Left hindlimb (tissue), 1 donor: ENCODE results near the gene REG3G.

Experiments used
- DNase-seq: peaks from one replicate; pipeline ENCODE4 v3.0.0-alpha.2; 2018

The REG3G gene

GRCh38 chr2:79025421-79025820 is at the start of gene REG3G:
Gene REG3G, plus strand, starts transcription at chr2:79025702. Its CDS starts 392 bp downstream, at chr2:79026094.
- DNase-seq, result no peak

GRCh38 chr2:78977661-78978145 is 47.8 kb upstream of the REG3G start:
- no peak for DNase-seq

DNA sequence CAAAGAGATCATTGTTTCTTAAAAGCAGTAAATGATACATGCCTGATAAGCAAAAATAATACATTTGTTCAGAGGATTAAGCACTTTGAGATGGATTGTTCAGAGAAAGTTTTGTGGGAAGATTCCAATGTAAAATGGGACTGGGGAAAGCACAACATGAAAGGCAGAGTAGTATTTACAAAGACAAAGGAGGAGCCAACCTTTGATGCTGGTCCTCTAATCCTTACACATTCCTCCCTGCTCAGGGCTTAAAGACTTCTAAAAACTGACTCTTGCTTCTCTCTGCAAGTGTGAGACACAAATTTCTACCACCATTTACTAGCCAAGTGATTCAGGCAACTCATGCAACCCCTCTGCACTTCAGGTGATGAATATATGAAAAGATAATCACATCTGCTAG is 47.2 kb upstream of the REG3G start:
- no peak for DNase-seq

GRCh38 chr2:78979380-78980151 is 45.9 kb upstream of the REG3G start:
- DNase-seq, result peak; percentile 77

- no peak for DNase-seq
Observed at GRCh38 chr2:78980152-78980465, 45.4 kb upstream of the REG3G start.

GRCh38 chr2:78980871-78981270 is 44.6 kb upstream of the REG3G start:
- no peak for DNase-seq

GRCh38 chr2:78982638-78983330 is 42.7 kb upstream of the REG3G start:
- DNase-seq, result no peak

DNA sequence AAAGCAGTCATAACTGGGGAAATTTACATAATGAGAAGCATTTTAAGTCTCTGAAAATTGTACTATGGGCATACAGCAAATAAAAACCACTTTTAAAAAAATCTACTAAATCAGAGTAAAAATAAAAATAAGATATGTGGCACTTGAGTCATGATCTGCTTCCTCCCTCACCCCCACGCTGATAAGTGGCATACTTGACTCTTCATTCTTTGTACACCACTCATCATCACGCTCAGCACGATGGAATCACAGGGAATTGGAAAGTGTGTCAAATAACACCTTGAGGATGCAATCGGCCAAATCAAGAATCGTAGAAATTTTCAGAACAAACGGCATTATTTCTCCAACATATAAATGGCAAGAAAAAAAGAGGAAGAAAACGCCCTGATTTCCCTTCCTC is 41.1 kb upstream of the REG3G start:
- no peak for DNase-seq

GRCh38 chr2:78985558-78985957 is 39.9 kb upstream of the REG3G start:
- no peak for DNase-seq

GRCh38 chr2:78989051-78989450 is 36.5 kb upstream of the REG3G start:
- no peak for DNase-seq

DNA sequence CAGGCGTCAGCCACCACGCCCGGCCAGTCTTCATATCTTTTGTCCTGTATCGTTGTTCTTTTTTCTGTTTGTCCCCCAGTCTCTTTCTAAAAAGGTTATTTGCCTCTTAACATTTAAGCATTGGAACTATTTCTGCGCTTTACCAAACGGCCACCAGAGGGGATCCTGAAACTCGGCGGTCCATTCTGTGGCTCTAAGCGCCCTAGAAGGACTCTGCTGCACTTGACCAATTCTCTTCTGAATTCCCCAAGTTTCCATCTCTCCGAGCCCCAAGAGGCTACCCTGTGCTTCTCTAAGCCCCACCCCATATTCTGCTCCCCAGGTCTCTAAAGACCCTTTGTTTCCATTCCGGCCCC is 33.1 kb upstream of the REG3G start:
- DNase-seq, result no peak

- no peak for DNase-seq
Observed at GRCh38 chr2:78992807-78993517, 32.5 kb upstream of the REG3G start.

DNA sequence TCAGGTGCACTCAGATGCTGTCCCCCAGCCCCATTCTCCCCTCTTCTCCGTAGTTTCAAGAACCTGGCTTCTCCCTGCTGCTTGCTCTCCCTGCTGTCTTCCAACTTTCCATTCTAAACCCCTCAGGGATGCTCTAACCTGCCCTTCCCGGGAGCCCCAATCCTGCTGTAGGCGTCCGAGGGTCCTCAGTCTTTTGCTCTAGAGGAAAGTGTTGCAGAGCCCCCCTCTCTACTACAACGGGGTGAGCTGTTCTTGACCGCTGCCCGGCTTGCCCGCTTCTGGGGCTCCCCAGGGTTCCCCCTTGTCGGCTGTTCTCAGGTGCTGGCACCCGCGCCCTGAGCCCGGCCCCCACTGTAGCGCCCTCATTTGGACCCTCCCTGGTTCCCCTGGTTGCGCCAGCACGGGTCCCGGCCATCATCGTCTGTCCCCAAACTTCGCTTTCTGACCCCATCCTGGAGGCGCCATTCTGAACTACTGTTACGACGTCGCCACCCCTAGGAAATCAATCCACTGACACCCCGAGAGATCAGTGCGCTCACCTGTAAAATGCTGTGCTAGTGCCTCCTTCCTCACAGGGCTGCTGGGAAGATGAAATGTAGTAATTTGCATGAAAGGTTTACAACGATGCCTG is 31.9 kb upstream of the REG3G start:
- DNase-seq, result no peak

- DNase-seq, result no peak
Observed at GRCh38 chr2:78994789-78995188, 30.7 kb upstream of the REG3G start.

- DNase-seq, result no peak
Observed at GRCh38 chr2:78999406-78999805, 26.1 kb upstream of the REG3G start.

DNA sequence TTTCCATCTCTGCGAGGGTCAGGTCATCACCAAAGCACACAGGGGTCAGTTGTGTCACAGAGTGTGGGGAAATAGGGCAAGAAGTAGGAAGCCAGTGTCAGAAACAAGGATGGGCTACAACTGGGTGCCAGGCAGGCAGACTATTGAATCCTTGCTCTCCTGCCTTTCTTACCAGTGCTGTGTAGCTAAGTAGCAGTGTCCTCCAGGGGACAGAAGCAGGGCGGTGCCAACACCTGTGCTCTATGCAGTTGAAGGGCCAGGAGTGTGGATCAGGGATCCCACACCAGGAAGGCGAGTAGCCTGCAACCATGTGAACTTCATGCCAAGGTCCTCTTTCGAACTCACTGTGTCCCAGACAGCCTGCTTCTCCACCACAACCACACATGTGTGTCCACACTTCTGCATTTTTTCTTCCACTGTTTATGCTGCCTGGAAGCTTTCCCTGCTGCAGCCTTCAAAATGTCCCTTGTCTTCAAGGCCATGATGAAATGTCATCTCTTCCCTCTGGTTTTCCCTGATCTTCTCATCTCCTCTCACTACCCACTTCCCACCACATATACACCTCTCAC is 25.4 kb upstream of the REG3G start:
- no peak for DNase-seq

- no peak for DNase-seq
Observed at GRCh38 chr2:79001285-79001684, 24.2 kb upstream of the REG3G start.

- no peak for DNase-seq
Observed at GRCh38 chr2:79004680-79005079, 20.8 kb upstream of the REG3G start.

- no peak for DNase-seq
Observed at GRCh38 chr2:79005216-79005615, 20.3 kb upstream of the REG3G start.

- no peak for DNase-seq
Observed at GRCh38 chr2:79009388-79009787, 16.1 kb upstream of the REG3G start.

DNA sequence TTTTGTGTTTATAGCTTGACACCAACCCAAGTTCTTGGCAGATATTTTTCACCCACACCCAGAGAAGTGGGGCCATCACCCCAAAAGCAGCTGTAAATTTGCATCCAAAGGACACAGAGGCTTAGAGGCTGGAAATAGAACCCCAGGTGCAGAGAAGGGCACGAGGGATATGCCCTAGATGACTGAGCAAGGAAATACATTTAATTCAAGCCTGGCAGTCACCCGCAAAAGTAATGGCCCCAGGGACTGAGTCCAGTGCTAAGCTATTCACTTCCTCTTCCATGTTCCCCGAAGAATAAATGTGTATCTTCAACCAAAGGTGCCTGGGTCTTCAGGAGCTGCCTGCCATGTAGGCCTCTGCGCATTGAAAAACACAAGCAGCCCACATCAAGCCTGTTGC is 14.0 kb upstream of the REG3G start:
- no peak for DNase-seq

DNA sequence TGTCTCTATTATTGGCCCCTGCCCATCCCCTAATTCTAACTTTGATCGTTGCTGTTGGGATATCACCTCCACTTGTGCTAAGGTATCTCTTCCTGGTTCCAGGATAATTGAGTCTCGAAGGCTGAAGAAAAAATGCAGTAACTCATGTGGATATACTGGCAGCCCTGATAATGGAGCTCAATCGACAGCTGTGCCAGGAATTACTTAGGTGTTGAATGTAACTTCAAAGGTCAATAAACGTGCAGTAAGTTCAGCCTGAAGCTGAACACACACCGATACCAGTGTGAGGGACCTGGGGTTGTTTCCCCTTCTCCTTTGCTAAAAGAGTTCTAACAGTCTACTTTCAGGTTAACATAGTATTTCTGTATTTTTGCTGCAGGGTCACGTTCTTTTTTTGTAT is 11.9 kb upstream of the REG3G start:
- DNase-seq, result no peak

DNA sequence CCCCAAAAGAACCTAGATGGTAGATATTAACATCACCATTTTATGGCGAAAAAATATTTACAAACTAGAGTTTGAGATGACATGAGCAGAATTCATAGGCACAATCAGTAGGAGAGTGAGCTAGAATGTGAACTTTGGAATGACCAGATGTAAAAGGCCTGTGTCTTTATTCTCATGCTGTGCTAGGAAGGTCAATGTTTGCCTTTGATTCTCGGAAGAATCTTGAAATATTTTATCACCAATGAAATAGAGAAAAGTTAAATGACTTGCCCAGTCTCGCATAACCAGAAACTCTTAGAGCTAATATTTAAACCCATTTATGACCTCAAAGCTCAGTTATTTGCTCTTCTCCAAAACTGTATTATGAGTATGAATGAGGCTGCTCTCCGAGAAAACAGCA is 9.2 kb upstream of the REG3G start:
- DNase-seq, result no peak
